GM19463 (cell line): ENCODE data around the gene ANO7.

ENCODE experiments used
- ATAC-seq: cut with Tn5 transposase; IDR thresholded peaks from one replicate; pipeline ENCODE4 v1.9.1; 2021; ENCODE audit warnings: mild to moderate bottlenecking, moderate library complexity; ENCODE audit not compliant: unreplicated experiment

ANO7 gene

GRCh38 chr2:241241669-241242068 lies 53.2 kb downstream of the ANO7 start:
- no peak for ATAC-seq

DNA sequence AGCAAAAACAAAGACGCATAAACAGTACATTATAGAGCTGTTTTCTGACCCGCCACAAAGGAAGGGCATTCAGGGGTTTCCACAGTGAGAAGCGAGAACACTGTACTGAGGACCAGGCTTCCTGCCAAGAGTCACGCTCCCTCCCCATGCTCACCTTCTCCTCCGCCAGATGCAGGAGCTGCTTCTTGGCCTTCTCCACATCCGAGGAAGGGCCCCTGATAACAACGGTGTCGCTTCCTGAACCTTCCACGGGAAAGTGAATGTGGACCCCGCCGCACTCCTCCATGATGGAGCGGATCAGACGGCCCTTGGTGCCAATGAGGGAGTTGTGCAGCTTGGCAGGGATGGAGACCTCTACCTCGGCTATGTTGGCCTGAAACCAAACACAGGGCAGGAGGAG lies 53.8 kb downstream of the ANO7 start:
- ATAC-seq: no peak

GRCh38 chr2:241244368-241244767 lies 55.9 kb downstream of the ANO7 start:
- ATAC-seq: no peak

GRCh38 chr2:241248289-241248688 lies 59.8 kb downstream of the ANO7 start:
- no peak for ATAC-seq

GRCh38 chr2:241248897-241249296 lies 60.4 kb downstream of the ANO7 start:
- no peak for ATAC-seq

- ATAC-seq: no peak
Observed at GRCh38 chr2:241249654-241250053, 61.2 kb downstream of the ANO7 start.

- no peak for ATAC-seq
Observed at GRCh38 chr2:241252778-241253475, 64.5 kb downstream of the ANO7 start.

GRCh38 chr2:241254904-241255351 lies 66.5 kb downstream of the ANO7 start:
- no peak for ATAC-seq

- ATAC-seq: no peak
Observed at GRCh38 chr2:241255542-241256167, 67.2 kb downstream of the ANO7 start.

DNA sequence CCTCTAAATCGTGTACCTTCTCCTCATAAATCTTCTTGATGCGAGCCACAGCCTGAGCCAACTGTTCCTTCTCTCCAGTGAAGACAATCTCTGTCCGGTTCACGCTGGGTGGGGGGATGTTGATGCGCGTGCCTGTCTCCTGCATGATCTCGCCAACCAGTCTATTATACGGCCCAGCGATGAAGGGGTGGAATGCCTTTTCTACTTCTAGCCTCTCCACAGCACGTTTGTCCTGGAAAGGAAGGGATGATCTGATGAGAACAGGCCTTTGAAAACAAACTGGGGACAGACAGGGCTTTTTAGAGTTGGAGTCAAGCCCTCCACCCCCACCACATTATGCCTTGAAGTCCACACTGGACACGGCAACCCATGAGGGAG lies 67.7 kb downstream of the ANO7 start:
- ATAC-seq: no peak

GRCh38 chr2:241257419-241258032 lies 69.0 kb downstream of the ANO7 start:
- ATAC-seq: no peak

DNA sequence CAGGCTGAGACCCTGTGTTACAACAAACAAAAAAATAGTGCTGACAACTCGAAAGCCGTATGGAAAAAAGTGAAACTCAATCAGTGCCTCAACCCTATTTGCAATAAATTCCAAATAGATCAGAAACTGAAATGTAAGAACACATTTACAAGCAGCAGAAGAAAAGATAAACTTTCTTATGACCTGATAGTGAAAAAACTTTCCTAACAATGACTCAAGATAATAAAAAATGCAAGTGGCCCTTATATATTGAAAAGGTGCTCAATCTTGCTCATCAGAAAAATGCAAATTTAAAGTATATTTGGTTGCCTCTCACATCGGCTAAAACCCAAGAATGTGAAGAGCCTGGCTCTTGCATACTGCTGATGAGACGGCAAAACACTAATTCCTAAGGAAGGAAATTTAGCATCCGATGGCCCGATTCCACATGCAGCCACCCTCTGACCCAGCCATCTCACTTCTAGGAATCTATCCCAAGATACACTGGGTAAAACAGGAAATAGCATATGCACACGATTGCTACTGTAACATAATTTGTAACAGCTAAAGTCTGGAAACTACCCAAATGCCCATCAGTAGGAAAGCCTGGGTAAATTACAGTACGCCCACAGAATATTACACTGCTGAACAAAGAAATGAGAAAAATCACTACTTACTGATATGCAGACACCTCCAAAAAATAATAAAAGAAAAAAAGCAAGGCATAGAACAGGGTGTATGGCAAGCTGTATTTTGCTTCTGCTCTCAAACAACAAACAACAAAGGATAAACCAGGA lies 70.2 kb downstream of the ANO7 start:
- ATAC-seq: no peak

GRCh38 chr2:241260911-241261310 lies 72.4 kb downstream of the ANO7 start:
- ATAC-seq: no peak

DNA sequence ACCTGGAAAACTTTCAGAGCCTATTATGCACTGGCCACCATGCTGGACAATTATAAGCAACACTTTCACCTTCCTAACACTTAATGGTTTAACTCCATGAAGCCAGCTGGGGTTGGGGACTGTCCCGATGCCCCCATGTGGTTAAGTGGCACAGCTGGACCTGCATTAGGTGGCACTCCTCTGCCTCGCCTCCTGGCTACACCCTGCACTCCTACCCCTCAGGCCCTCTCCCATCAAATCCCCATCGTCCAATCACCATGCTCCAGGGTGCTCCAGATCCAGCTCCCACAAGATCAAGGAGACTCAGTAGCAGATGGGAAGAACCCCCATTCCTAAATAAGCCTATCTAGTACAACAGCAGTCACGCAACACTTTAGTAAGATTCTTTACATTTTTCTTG lies 73.2 kb downstream of the ANO7 start:
- no peak for ATAC-seq

GRCh38 chr2:241263061-241263460 lies 74.6 kb downstream of the ANO7 start:
- no peak for ATAC-seq

DNA sequence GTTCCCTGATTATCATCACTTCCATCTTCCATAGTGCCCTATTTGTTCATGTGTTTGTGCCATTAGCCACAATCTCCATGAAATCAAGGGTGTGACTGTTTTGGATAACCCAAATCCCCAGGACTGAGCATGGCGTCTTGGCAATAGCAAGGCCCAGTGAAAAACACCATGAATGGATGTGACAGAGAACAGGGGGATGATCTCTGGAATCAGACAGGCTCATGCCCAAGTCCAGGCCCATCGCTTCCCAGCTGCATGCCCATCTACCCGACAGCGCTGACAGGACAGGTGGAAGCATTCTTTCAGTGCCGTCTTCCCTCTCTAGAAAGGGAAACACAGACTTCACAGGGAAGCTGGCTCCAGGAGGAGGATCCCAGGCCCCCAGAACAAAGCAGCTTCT lies 77.0 kb downstream of the ANO7 start:
- ATAC-seq: no peak

- no peak for ATAC-seq
Observed at GRCh38 chr2:241267249-241268067, 79.0 kb downstream of the ANO7 start.

- no peak for ATAC-seq
Observed at GRCh38 chr2:241268306-241268705, 79.8 kb downstream of the ANO7 start.

- ATAC-seq: no peak
Observed at GRCh38 chr2:241268716-241269445, 80.4 kb downstream of the ANO7 start.
